IMR-90 (cell line): ENCODE data around the gene CTAGE4.
"Not testable (repeated sequence)": the region's sequence is repeated elsewhere in the genome, so short reads cannot be mapped to it uniquely, and the experiment has no call there.

ENCODE experiments used
- CEBPB ChIP-seq: IDR thresholded peaks from 2 replicates; pipeline ENCODE4 v1.6.1; 2012; ENCODE audit warnings: low read depth, low read length, improper control_type of control experiment
- CTCF ChIP-seq: conservative IDR thresholded peaks from 2 replicates; pipeline ENCODE4 v1.5.1; 2012; ENCODE audit warnings: mild to moderate bottlenecking, low read depth, low read length, improper control_type of control experiment
- ELK1 ChIP-seq: fragments of 150-350 bp; IDR thresholded peaks from 2 replicates; pipeline ENCODE4 v1.6.1; 2016; ENCODE audit warnings: low read depth, mild to moderate bottlenecking, low read length, moderate library complexity, borderline replicate concordance
- FOS ChIP-seq: fragments of 150-350 bp; IDR thresholded peaks from 2 replicates; pipeline ENCODE4 v1.6.1; 2016; ENCODE audit warnings: low read depth, low read length
- MAFK ChIP-seq: IDR thresholded peaks from 2 replicates; pipeline ENCODE4 v1.6.1; 2012; ENCODE audit warnings: low read depth, low read length, improper control_type of control experiment
- MAZ ChIP-seq: IDR thresholded peaks from 2 replicates; pipeline ENCODE4 v1.6.1; 2012; ENCODE audit warnings: low read depth, mild to moderate bottlenecking, low read length, improper control_type of control experiment, moderate library complexity, borderline replicate concordance
- MXI1 ChIP-seq: IDR thresholded peaks from 2 replicates; pipeline ENCODE4 v1.6.1; 2012; ENCODE audit warnings: low read depth, mild to moderate bottlenecking, low read length, moderate library complexity, borderline replicate concordance
- NFE2L2 ChIP-seq: fragments of 150-350 bp; IDR thresholded peaks from 2 replicates; pipeline ENCODE4 v1.6.1; 2016; ENCODE audit warnings: low read depth, mild to moderate bottlenecking, low read length
- POLR2A ChIP-seq: IDR thresholded peaks from 2 replicates; pipeline ENCODE4 v1.6.1; 2012; ENCODE audit warnings: mild to moderate bottlenecking, low read depth, low read length
- RFX5 ChIP-seq: IDR thresholded peaks from 2 replicates; pipeline ENCODE4 v1.8.0; 2012; ENCODE audit warnings: low read depth, mild to moderate bottlenecking, low read length, moderate library complexity
- SMC3 ChIP-seq: fragments of 150-350 bp; IDR thresholded peaks from 2 replicates; pipeline ENCODE4 v1.6.1; 2016; ENCODE audit warnings: low read depth, mild to moderate bottlenecking, antibody characterized with exemption, low read length, moderate library complexity
- TF ChIP-seq, protein P1 (sequence below): fragments of 150-350 bp; IDR thresholded peaks from 2 replicates; pipeline ENCODE4 v1.6.1; 2017; ENCODE audit warnings: mild to moderate bottlenecking, antibody characterized with exemption, low read length, low read depth

DNA sequence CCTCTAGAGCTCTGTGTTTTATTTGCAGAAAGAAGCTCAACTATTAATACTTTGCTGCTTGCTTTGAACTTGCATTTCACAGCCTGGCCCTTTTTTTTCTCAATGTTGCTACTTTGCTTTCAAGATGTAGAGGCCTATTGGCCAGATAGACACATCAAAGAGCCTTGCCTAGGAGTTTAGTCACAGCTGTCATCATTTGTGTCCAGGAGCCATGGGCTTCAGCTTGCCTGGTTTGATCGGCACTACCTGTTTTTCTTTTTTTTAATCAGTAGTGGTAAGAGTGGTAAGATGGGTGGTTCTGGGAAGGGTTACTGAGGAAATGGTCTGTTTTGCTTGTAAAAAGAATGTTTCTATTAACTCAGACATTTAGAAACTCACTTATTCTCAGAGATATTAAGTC is 18.7 kb downstream of the CTAGE4 start:
- not testable (repeated sequence) for TF ChIP-seq CTCF, POLR2A, FOS, MAZ, NFE2L2, ELK1, CEBPB, RFX5, MXI1, MAFK, SMC3
- TF ChIP-seq, protein P1, sequence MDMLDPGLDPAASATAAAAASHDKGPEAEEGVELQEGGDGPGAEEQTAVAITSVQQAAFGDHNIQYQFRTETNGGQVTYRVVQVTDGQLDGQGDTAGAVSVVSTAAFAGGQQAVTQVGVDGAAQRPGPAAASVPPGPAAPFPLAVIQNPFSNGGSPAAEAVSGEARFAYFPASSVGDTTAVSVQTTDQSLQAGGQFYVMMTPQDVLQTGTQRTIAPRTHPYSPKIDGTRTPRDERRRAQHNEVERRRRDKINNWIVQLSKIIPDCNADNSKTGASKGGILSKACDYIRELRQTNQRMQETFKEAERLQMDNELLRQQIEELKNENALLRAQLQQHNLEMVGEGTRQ, result not testable (repeated sequence)
